HG02642 (cell line): Measurements from ENCODE around the gene NXPE1.
"Not testable (repeated sequence)": the region's sequence is repeated elsewhere in the genome, so short reads cannot be mapped to it uniquely, and the experiment has no call there.

ENCODE experiments used
- ATAC-seq: cut with Tn5 transposase; IDR thresholded peaks from one replicate; pipeline ENCODE4 v1.9.1; 2021; ENCODE audit warnings: mild to moderate bottlenecking; ENCODE audit not compliant: unreplicated experiment, poor library complexity

Gene NXPE1

GRCh38 chr11:114559425-114560310 lies at the start of gene NXPE1:
Gene NXPE1, minus strand, starts transcription at chr11:114559881. Its CDS starts 8,680 bp downstream, at chr11:114551201.
- ATAC-seq = no peak

- no peak for ATAC-seq
Measured at GRCh38 chr11:114609429-114609828, 49.7 kb upstream of the NXPE1 start.

DNA sequence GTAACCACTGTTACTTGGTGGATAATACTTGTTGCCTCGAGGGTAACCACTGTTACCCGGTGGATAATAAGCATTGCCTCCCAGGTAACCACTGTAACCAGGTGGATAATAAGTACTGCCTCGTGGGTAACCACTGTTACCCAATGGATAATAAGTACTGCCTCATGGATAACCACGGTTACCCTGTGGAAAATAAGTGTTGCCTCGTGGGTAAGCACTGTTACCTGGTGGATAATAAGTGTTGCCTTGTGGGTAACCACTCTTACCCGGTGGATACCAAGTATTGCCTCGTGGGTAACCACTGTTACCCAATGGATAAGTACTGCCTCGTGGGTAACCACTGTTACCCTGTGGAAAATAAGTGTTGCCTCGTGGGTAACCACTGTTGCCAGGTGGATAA lies 48.9 kb upstream of the NXPE1 start:
- ATAC-seq = not testable (repeated sequence)

DNA sequence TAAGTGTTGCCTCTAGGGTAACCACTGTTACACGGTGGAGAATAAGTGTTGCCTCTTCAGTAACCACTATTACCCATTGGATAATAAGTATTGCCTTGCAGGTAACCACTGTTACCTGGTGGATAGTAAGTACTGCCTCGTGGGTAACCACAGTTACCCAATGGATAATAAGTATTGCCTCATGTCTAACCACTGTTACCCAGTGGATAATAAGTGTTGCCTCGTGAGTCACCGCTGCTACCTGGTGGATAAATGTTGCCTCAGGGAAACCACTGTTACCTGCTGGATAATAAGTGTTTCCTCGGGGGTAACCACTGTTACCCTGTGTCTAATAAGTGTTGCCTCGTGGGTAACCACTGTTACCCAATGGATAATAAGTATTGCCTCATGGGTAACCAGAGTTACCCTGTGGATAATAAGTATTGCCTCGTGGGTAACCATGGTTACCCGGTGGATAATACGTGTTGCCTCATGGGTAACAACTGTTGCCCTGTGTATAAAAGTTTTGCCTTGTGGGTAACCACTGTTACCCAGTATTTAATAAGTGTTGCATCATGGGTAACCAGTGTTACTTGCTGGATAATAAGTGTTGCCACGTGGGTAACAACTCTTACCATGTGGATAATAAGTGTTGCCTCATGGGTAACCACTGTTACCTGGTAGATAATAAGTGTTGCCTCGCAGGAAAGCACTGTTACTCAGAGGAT lies 48.2 kb upstream of the NXPE1 start:
- no peak for ATAC-seq

- ATAC-seq = not testable (repeated sequence)
Measured at GRCh38 chr11:114606802-114607075, 47.1 kb upstream of the NXPE1 start.

GRCh38 chr11:114606003-114606801 lies 46.5 kb upstream of the NXPE1 start:
- no peak for ATAC-seq

DNA sequence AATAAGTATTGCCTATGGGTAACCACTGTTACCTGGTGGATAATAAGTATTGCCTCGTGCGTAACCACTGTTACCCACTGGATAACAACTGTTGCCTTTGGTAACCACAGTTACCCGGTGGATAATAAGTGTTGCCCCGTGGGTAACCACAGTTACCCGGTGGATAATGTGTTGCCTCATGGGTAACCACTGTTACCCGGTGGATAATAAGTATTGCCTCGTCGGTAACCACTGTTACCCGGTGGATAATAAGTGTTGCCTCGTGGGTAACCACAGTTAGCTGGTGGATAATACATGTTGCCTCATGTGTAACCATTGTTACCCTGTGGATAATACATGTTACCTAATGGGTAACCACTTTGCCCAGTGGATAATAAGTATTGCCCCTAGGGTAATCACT lies 45.7 kb upstream of the NXPE1 start:
- ATAC-seq = no peak

GRCh38 chr11:114604886-114605285 lies 45.2 kb upstream of the NXPE1 start:
- no peak for ATAC-seq

DNA sequence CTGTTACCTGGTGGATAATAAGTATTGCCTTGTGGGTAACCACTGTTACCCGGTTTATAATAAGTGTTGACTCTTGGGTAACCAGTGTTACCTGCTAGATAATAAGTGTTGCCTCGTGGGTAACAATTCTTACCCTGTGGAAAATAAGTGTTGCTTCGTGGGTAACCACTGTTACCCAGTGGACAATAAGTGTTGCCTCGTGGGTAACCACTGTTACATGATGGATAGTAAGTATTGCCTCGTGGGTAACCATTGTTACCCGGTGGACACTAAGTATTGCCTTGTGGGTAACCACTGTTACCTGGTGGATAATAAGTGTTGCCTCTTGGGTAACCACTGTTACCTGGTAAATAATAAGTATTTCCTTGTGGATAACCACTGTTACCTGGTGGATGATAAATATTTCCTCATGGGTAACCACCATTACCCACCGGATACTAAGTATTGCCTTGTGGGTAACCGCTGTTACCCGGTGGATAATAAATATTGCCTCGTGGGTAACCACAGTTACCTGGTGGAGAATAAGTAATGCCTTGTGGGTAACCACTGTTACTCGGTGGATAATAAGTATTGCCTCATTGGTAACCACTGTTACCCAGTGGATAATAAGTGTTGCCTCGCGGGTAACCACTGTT lies 44.6 kb upstream of the NXPE1 start:
- ATAC-seq = no peak

GRCh38 chr11:114603151-114603550 lies 43.5 kb upstream of the NXPE1 start:
- not testable (repeated sequence) for ATAC-seq

- ATAC-seq = no peak
Measured at GRCh38 chr11:114598461-114598860, 38.8 kb upstream of the NXPE1 start.

- ATAC-seq = no peak
Measured at GRCh38 chr11:114596175-114596919, 36.7 kb upstream of the NXPE1 start.

- ATAC-seq = no peak
Measured at GRCh38 chr11:114595571-114595970, 35.9 kb upstream of the NXPE1 start, which contains the start of gene NXPE4. Gene NXPE4, minus strand, starts transcription at chr11:114595786. Its CDS starts 1,027 bp downstream, at chr11:114594759.

DNA sequence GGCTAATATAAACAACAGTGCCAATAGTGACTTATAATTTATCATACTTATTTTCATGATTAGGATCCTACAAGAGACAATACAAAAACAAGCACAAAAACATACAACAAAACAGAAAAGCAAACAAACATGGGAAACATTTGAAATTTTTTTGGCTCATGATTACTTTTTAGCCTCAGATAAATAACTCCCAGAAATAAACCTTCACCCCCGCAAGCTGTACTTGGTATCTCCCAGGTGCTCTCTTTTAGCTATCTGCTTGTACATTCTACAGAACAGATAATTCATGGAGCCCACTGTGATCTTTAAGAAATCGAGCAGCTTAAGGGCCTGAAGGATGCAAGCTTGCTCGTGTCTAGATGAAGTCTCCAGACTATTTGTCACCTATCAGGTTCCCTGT lies 35.0 kb upstream of the NXPE1 start:
- no peak for ATAC-seq

DNA sequence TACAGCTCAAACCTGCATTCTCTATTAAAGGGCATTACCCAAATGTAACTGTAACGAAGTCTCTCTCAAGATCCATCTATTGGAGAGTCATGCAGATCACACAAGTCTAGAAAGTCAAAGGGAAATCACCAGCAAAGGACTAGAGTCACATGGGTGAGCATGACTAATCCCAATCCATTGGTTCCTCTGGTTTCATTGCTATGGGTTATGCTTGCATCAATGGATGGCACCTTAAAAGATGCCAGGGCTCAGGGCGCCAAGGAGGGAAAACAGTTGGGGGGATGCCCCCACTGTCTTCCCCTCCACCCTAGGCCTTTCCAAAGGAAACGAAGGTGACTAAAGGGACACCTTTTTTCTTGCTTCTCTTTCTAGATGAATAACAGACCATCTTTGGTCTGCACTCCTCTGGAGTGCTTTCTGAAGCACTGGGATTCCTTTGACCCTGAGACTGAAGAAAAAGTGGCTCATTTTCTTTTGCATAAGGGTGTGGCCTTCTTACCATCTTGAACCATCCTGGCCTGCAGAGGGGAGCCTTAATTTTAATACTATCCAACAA lies 27.8 kb upstream of the NXPE1 start:
- no peak for ATAC-seq

DNA sequence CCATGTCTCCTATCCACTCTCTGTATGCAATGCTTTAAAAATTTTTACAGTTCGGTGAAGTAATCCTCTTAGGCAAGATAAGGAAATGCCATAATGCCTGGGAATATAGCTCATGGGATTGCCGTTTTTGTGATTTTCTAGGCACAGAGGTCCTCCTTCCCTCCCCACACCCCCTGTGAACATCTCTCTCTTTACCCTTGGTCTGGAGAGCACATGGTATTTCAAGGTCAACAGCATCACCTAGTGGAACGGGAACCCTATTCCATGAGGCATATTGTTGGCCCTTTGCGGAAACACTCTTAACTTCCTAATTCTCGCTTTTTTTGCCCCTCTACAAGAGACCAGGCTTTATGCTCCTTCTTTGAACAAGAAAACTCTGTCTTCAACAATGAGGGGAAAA lies 27.1 kb upstream of the NXPE1 start:
- ATAC-seq = no peak

DNA sequence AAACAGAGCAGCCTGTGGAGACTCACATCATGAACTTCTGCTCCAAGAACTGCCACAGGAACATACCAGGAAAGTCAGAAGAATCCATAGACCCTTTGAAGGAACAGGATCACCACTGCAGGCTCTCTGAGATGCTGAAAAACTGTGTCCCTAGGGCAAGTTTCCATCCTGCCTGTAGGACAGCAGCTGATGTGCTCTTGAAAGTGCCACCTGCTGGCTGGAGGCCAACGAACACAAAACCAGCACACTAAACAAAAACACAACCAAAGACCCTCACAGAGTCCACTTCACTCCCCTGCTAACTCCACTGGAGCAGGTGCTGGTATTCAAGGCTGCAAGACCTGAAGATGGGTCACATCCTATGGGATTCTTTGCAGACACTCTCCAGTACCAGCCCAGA lies 12.0 kb upstream of the NXPE1 start:
- ATAC-seq = no peak

GRCh38 chr11:114569801-114570200 lies 10.1 kb upstream of the NXPE1 start:
- ATAC-seq = no peak

DNA sequence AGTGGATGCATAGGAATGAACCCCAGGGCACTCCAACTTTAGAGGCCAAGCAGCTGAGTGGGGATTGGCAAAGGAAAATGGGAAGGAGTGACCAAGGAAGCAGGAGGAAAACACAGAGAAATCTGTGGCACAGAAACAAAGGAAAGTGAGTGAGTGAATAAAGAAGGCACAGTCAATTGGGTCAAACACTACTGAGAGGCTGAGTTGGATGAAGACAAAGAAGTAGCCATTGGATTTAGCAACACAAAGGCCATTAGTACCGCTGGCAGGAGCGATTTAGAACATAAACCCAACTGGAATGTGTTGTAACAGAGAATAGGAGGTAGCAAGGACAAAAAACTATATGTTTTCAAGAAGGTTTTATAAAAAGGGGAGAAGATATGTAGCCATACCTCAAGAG lies 6.6 kb upstream of the NXPE1 start:
- ATAC-seq = no peak
